ENCODE results near the gene SAPCD1.

Gene SAPCD1

DNA sequence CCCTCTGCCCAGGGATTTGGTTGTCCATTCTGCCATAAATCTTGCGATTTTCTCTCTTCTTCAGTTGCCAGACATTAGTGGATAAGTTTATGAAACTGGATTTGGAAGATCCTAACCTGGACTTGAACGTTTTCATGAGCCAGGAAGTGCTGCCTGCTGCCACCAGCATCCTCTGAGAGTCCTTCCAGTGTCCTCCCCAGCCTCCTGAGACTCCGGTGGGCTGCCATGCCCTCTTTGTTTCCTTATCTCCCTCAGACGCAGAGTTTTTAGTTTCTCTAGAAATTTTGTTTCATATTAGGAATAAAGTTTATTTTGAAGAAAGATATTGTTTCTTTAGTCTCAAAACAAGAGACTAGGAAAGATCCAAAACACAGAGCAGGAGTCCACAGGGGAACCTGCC lies at the start of gene SAPCD1:
Gene SAPCD1 (plus strand): TSS at position 301 of the 400 bp plus-strand sequence. CDS start 399 bp downstream, outside the sequence.
- DNase-seq (ENCODE audit: low spot score): no peak

DNA sequence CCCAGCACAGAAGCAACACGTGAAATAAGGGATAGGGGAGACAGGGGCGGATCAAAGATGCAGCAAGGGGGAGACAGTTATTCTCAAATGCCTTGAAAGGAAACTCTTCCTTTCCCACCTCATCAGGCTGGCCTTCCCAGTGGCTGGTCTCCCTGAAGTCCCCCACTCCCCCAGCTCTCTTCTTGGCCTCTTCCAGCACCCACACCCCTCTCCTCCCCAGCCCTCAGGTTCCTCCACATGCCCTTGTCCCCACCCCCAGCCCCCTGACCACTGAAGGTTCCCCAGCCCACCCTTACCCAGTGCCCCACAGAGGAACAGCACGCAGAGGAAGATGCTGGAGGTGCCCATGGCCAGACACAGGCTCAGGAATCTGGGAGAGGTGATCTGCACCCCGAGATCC lies 49.0 kb upstream of the SAPCD1 start:
- no peak for DNase-seq (ENCODE audit: low spot score)

DNA sequence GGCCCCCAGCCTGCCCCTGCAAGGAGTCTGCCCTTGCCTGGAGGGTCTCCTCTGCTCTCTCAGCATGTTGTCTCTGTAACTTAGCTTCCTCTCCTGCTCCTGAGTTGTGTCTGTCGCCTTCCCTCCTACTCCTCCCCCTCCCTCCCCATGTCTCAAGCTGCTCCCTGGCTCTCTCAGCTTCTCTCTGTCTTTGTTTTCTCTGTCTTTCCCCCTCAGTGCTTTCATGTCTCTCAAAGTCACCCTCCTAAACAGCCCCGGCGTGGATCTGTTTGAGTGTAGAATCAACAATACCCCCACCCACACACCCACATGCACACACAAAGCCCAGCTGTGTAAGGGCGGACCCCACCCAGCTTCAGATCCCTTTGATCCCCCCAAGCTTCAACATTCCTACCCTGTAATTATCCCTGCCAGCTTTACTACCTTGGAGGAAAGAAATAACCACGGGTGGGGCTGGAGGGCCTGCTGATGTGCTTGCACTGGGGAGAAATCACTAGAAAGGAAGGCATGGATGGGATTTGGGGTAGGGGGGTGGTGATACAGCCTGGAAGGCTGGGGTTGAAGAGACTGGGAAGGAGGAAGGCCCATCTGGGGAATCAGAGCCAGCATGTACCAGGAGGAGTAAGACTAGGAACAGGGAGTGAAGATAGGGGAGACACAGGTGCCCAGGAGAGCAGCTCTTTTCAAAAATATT lies 48.3 kb upstream of the SAPCD1 start:
- no peak for DNase-seq (ENCODE audit: low spot score)

DNA sequence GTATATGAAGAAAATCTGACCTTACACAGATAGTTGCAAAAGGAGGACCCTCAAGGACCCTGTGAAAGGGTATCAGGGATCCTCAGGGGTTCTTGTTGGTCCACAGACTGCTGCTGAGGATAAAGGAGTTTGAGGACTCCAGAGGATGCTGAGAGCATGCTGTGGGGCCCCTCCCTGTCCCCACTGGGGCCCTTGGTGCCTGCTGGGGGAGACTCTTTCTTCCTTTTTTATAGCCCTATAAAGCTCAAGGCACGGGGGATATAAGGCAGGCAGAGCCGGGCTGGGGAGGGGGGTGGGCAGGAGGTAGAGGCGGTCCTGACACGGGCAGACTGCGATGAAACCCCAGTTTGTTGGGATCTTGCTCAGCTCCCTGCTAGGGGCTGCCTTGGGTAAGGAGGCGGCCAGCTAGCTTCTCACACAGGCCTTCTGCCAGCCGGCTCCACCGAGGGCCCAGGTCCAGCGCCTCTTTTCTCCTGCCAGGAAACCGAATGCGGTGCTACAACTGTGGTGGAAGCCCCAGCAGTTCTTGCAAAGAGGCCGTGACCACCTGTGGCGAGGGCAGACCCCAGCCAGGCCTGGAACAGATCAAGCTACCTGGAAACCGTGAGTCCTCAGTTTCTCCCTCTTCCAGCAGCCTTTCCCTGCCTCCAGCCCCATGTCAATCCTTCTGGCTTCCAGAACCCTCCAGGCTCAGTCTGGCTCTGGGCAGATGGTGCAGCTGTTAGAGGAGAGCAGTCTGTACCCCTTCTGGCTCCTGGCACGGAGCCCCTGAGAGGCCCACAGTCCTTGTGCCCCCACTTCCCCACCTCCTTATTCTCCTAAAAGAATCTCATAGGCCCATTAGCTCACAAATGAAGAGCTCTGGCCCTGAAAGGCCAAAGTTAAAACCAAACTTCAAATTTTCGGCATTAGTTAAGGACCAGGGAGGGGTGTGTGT lies 47.2 kb upstream of the SAPCD1 start, which contains the start of gene LY6G6D:
Gene LY6G6D (plus strand): TSS at position 327 of the 937 bp plus-strand sequence. CDS start 8 bp downstream, at position 335.
- no peak for DNase-seq (ENCODE audit: low spot score)

DNA sequence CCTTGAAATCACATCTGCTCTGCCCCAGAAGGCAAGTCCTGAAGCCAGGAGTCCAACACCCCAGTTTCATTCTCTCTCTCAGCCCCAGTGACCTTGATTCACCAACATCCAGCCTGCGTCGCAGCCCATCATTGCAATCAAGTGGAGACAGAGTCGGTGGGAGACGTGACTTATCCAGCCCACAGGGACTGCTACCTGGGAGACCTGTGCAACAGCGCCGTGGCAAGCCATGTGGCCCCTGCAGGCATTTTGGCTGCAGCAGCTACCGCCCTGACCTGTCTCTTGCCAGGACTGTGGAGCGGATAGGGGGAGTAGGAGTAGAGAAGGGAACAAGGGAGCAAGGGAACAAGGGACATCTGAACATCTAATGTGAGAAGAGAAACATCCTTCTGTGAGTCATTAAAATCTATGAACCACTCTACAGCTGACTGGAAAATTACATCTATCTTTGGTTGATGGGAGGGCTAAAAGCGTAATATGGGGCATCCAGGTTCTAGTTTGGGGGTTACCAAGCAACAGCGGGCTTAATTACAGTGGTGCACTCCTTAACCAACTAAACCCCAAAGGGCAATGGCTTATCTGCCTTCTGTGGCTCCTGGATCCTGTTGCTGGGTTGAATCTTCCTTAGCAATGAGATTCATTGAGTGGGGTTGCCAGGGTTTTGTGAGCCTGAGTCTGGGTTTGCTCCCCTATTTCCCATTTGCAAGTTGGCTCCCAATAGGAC lies 44.8 kb upstream of the SAPCD1 start:
- DNase-seq (ENCODE audit: low spot score): no peak

DNA sequence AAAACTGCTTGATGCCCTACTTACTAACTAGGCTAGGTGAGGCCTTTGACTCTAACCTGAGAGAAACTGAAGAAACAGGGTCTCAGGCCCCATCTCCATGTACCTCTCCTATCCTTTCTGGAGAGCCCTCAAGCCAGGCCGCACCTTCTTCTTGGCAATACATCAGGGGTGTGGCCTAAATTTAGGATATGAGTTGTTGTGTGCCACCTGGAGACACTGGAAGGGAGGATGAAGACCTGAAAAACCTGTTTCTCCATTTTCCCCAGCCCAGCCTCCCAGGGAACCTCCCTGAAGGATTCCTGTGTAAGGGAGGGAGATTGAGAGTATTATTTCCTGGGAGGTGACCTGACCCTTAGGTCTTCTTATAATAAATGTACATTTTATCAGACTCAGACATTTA lies 44.2 kb upstream of the SAPCD1 start:
- DNase-seq (ENCODE audit: low spot score): no peak

DNA sequence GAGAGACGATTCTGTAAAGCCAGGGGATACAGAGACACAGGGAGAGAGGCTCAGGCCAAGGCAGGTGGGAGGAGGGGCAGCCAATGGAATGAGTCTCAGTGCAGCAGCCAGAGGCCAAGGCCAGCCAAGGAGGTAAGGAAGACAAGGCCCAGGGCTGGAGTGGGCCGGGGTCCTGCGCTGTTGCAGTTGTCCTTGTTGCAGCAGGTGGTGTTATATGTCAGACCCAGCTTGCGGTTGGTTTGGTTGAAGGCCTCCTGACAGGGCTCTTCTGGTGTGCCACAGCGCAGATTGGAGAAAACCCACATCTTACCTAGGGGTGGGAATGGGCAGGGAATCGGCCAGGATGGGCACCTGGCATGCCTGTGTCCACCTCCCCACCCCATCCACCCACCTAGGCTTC lies 43.5 kb upstream of the SAPCD1 start:
- DNase-seq (ENCODE audit: low spot score): no peak

DNA sequence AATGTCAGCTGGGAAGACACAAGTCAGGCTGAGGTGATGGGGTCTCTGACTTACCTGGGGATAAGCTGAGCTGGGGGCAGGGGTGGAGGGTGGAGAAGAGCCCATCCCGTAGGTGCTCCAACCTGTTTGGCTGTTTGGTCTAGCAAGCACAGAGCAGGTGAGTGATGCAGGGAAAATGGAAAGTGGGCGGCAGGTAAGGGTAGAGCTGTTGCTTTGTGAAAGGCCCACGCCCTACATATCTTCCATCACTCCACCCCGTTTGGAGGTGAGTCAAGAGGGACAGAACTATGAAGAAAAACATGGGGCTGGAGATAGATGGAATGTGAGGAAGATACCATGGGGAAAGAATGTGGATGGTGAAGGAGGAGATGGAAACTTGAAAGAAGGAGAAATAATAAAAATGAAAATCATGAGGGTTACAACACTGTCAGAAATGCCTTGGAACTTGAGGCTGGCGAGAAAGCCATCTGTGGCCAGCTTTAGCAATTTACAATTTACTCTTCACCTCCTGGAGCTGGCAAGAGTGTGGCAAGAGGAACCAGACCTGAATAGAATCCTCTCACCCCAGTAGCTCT lies 42.2 kb upstream of the SAPCD1 start:
- no peak for DNase-seq (ENCODE audit: low spot score)

DNA sequence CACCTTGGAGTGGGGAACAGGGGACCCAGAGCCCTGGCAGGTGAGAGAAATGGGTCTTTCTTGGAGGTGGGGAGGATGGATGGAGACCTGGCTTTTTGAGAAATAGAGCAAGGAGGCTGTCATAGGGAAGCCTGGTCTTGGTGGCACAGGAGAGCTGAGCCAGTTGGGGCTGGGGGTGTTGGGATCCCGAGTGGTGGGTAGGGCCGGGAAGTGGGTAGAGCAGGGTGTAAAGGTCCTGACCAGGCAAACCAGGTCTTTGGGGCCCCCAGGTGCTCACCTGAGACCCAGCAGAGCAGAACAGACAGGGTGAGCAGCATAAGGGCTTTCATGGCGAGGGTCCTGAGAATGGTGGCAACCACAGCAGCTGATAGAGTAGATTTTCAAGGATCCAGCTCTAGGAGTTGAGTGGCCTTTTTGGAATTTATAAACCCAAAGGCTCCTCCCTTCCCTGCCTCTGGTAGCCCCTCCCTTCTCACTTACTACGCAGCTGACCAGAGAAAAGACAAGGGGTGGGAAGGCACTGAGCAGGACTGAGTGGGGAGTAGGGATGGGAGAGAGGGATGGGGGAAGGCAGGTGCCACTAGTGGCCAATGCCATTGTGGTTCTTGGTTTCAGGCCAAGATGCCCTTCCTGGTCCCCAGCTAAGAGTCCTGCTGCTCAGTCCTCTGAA lies 41.0 kb upstream of the SAPCD1 start, which contains the start of gene LY6G6C:
Gene LY6G6C (minus strand): TSS at position 396 of the 670 bp plus-strand sequence. CDS start 67 bp downstream, at position 329.
- DNase-seq (ENCODE audit: low spot score): no peak

DNA sequence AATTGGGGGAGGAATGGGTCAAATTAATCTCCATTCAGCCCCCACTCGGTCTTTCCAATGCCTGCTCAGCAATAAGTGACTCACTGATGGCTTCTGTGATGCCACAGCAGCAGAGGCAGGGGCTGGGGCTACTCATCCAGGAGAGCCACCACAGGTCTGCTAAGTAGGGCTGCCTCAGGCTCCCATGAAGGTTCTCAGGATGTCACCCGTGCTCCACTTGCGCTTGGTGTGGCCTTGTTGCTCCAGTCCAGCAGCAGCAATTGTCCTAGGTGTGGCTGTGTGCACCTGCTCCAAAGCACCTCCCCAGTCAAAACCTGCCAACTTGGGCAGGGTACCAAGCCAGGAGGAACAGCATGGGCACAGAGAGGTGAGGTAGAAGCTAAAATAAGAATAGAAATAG lies 40.3 kb upstream of the SAPCD1 start:
- no peak for DNase-seq (ENCODE audit: low spot score)

DNA sequence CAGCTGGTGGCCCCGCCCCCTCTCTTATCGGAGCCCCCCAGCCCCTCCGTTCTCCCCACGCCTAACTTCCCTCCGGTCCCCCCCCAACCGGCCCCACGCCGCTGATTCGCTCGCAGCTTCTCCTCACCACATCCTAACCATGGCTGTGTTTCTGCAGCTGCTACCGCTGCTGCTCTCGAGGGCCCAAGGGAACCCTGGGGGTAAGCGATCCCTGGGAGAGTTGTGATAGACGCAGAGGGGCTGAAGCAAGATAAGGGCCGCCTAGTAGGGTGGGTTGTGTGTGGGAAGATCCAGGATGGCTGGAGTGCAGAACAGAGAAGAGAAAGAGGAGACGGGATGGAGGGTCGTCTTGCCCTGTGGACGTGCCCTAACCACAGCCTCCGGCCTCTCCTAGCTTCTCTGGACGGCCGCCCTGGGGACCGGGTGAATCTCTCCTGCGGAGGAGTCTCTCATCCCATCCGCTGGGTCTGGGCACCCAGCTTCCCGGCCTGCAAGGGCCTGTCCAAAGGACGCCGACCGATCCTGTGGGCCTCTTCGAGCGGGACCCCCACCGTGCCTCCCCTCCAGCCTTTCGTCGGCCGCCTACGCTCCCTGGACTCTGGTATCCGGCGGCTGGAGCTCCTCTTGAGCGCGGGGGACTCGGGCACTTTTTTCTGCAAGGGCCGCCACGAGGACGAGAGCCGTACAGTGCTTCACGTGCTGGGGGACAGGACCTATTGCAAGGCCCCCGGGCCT lies 39.0 kb upstream of the SAPCD1 start, which contains the start of gene MPIG6B:
Gene MPIG6B (plus strand): TSS at position 129 of the 735 bp plus-strand sequence. CDS start 11 bp downstream, at position 140.
- DNase-seq (ENCODE audit: low spot score): no peak

DNA sequence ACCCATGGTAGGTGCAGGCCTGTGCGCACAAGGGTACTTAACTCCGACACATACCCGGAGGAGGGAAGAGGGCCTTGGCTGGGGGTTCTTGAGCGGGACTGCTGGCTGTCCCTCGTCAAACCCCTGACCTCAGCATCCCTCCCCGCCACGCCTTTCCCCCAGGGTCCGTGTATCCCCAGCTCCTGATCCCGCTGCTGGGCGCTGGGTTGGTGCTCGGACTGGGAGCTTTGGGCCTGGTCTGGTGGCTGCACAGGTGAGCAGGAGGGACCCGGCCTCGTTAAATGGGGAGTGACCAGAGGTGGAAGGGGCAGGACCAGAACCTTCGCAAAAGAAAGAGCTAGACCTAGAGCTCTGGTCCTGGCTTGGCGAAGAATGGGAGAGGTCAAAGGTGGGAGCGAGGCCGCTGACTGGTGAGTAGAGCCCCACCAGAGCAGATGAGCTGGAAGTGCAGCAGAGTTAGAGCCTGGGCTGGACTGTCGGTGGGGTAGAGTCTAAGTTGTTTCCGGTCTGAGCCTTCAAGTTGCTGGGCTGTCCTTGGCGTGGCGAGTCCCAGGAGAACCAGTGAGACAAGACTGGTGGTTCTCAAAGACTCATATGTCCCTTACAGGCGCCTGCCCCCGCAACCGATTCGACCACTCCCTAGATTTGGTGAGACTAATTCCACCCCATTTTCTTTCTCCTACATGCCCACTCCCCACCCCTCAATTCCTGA lies 38.3 kb upstream of the SAPCD1 start:
- DNase-seq (ENCODE audit: low spot score): no peak

DNA sequence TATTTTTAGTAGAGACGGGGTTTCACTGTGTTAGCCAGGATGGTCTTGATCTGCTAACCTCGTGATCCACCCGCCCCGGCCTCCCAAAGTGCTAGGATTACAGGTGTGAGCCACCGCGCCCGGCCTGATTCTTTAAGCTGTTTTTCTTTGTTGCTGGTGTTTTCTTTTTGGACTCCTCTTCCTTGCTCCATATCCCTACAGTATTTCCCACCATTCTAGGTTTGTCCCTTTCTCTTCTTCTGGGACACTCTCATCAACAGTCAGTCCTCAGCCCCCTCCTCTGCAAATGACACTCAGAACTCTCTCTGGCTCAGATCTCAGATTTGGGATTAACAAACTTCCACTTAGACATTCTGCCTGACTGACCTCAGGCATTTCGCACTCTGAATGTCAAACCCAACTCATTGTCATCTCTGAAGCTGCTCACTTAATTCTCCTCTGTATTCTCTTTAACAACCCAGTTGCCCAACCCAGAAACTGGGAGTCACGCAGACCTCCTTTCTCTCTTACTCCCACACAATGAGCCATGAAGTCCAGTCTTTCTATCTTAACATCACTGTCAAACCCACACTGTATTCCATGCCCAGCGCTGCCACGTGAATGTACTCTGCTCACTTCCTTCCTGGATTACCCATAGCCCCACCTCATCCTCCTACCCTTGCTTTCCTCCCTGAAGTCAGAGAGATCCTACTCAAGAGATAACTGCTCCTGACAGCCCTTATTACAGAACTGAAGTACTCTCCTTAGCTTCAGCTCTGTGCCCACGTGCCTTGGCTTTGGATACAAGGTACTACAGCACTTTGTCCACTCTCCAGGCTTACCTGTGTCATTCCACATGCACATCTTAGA lies 36.7 kb upstream of the SAPCD1 start:
- DNase-seq (ENCODE audit: low spot score): no peak

DNA sequence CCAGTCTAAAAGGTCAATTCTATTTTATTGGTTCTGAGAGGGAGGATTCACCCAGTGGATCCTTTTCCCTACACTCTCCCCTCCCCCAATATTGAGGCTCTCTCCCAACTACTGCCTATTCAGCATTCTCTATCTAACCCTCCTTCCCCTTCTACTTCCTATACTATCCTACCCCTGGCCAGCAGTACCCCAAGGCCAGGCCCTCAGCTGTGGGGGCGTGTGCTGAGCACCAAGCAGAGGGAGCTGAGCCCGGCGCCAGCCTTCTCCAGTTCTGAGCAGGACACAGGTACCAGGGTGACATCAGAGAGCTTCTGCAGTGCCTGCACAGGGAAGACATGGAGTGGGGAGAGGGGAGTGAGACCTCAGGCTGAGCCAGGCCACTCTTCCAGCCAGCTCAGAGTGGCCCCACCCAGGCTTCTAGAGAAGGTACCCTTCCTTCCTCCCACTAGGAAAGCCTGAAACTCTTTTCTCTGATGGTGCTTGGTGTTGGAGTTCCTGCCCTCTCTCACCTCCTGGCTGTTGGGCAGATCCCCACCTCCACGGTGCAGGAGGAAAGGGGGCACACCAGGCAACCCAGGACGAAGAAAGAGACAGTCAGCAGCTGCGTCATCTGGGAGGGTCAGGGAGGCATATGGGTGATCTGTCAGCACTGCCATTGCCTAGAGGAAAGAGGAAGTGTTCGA lies 35.3 kb upstream of the SAPCD1 start:
- no peak for DNase-seq (ENCODE audit: low spot score)

DNA sequence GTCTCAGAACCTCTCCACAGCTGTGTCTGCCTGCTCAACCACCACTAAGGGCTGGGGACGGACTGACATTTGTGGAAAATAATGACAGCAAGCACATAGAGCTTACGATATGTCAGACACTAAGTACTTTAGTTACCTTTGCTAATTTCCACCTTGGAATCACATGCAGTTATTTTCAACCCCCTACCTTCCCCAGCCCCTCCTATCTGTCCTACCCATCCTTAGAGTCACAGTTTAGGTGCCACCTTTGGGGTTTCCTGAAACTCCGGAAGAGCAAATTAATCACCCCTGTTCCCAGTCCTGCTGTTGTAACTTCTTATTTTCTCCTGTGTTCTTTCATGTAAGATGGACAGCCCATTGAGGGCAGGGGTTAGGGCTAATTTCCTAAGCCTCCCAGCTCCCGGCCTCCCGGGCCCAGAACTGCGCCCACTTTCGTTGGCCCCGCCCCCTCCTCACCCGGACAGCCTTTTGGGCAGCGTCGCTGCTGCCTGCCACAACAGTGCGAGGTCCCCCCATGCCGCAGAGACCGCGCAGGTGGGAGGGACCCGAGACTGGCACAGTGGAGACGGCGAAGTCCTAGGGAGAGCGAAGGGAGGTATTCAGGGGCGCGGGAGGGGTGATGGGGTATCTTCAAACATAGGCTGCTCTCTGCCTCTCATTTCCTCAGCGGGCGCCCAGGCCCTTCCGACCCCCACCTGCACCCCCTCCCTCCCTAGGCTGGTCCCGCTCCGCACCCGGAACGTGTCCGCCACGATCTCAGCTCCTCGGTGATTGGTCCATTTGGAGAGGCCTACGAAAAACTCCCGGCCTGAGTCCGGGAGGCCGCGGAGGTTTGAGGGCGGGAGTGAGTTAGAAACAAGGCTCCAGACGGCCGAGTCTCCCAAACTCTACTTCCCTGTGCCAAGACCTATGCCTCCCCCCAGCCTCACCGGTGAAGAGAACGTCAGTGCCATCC lies 34.5 kb upstream of the SAPCD1 start:
- no peak for DNase-seq (ENCODE audit: low spot score)

DNA sequence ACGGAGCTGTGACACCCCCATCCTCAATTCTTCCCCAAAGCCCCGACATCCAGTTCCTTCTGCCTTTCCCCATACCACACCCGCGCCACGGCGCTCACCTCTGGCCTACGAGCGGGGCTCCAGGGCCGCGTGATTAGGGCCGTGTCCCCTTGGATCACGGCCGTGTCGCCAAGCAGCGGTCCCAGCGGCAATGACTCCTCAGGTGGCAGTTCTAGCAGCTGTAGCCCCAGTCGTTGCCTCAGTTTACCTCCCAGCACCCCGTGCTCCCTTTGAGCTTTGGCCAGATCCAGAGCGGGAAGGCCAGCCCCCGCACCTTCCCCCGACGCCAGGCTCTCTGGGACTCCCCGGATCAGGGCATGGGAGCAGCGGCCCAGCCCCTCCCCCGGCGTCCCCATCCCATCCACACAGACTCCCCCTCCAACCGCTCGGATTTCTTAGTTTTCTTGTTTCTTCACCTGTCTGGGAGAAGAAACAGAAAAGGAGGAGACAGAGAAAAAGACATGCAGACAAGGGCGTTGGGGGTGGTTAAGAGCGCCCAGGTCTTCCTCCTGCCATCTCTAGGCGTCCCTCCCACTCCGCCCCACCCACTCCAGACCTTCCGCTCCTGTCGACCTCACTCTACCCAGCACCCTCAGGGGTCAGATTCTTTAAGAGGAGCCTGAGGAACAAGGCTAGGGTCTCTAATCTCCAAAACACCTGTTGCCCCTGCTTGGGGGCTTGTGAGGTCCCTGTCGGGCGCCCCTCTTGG lies 33.5 kb upstream of the SAPCD1 start, which contains the start of gene DDAH2:
Gene DDAH2 (minus strand): TSS at position 533 of the 748 bp plus-strand sequence. CDS start 138 bp downstream, at position 395.
- DNase-seq (ENCODE audit: low spot score): no peak
